Endothelial cell of umbilical vein (primary cell): ENCODE results near the gene KIAA1755. TPM values are rescaled to one million over a fixed set of nuclear protein-coding genes. Genes with fewer than 3 reads are reported as not detected.

Experiments used
- BruUV-seq: library from RNA; stranded (reverse); fragments of 400-500 nt; replicated peaks from 2 replicates; lab custom pipeline; 2021; lab: Mats Ljungman, UMichigan
- CTCF ChIA-PET: fragments of 300-600, 350-600 bp; sonication (Branson Sonifier 250); formaldehyde crosslinking; loops from one replicate; lab custom pipeline; 2021; ENCODE audit warnings: antibody characterized with exemption, inconsistent platforms; lab: Charles Lee
- POLR2A ChIA-PET: fragments of 300-600, 350-600 bp; sonication (Branson Sonifier 250); formaldehyde crosslinking; loops from one replicate; lab custom pipeline; 2021; ENCODE audit warnings: antibody characterized with exemption, inconsistent platforms; lab: Charles Lee
- DNase-seq: peaks from one replicate; pipeline ENCODE4 v3.0.0-alpha.2; 2011; ENCODE audit warnings: low read depth, low spot score
- FAIRE-seq: peaks from 2 replicates; lab custom pipeline; 2011; peaks lifted over from hg19 to GRCh38; lab: Jason Lieb, UNC
- H2AFZ ChIP-seq: 2 replicates; pipeline ENCODE4 v1.6.0; 2012; ENCODE audit warnings: low read depth, low read length, control low read depth, inconsistent platforms
- H3K27ac ChIP-seq: 2 replicates; pipeline ENCODE4 v1.5.1; 2011; ENCODE audit warnings: low read depth, mild to moderate bottlenecking, control low read depth, low read length, moderate library complexity; ENCODE audit not compliant: insufficient read depth
- H3K27me3 ChIP-seq, 2 experiments: 2 replicates each; pipeline versions ENCODE4 v1.6.0 to v1.6.1; 2011; ENCODE audit warnings: low read length in 2 of 2, mixed read lengths in 1 of 2; ENCODE audit not compliant: control insufficient read depth in 2 of 2, insufficient read depth in 2 of 2
- H3K36me3 ChIP-seq, 2 experiments: 2 replicates in 1 of 2; 3 replicates in 1 of 2; pipeline ENCODE4 v1.5.1; 2011; ENCODE audit warnings: low read length in 2 of 2, mild to moderate bottlenecking in 1 of 2, moderate library complexity in 1 of 2; ENCODE audit not compliant: control insufficient read depth in 2 of 2, insufficient read depth in 2 of 2; ENCODE audit errors: extremely low read depth in 1 of 2
- H3K4me1 ChIP-seq: 3 replicates; pipeline ENCODE4 v1.5.1; 2011; ENCODE audit warnings: mild to moderate bottlenecking, low read length; ENCODE audit not compliant: control insufficient read depth, insufficient read depth; ENCODE audit errors: extremely low read depth
- H3K4me2 ChIP-seq: 2 replicates; pipeline ENCODE4 v1.6.1; 2011; ENCODE audit warnings: low read length, control low read depth, mixed read lengths; ENCODE audit not compliant: insufficient read depth
- H3K4me3 ChIP-seq, 3 experiments: fragments of 200-600 bp in 1 of 3; sonication (generic), shearing (Covaris generic) in 1 of 3; replicated peaks in 1 of 3; 2 replicates each; pipeline ENCODE4 v1.5.1; 2011 to 2016; ENCODE audit warnings: control low read depth in 3 of 3, low read length in 3 of 3, mild to moderate bottlenecking in 2 of 3, inconsistent platforms in 1 of 3, low read depth in 1 of 3, moderate library complexity in 1 of 3; ENCODE audit not compliant: insufficient read depth in 1 of 3
- H3K79me2 ChIP-seq: 2 replicates; pipeline ENCODE4 v1.6.0; 2012; ENCODE audit warnings: low read length, inconsistent platforms; ENCODE audit not compliant: control insufficient read depth, insufficient read depth
- H3K9ac ChIP-seq: replicated peaks from 2 replicates; pipeline ENCODE3; 2011; ENCODE audit warnings: low read length, control low read depth; ENCODE audit not compliant: insufficient read depth; ENCODE audit errors: extremely low read depth
- H3K9me1 ChIP-seq: replicated peaks from 3 replicates; pipeline ENCODE4 v1.6.0; 2011; ENCODE audit warnings: mild to moderate bottlenecking, low read length; ENCODE audit not compliant: control insufficient read depth, insufficient read depth; ENCODE audit errors: extremely low read depth
- H3K9me3 ChIP-seq: replicated peaks from 2 replicates; pipeline ENCODE4 v1.5.1; 2012; ENCODE audit warnings: low read length, inconsistent platforms; ENCODE audit not compliant: control insufficient read depth, insufficient read depth
- H4K20me1 ChIP-seq: replicated peaks from 2 replicates; pipeline ENCODE3; 2011; ENCODE audit warnings: mild to moderate bottlenecking, low read length; ENCODE audit not compliant: control insufficient read depth, insufficient read depth; ENCODE audit errors: extremely low read depth
- CTCF ChIP-seq, 2 donors: IDR thresholded peaks; 1 replicate in 1 of 2; 2 replicates in 1 of 2; pipeline ENCODE4 v1.5.1; 2011; ENCODE audit warnings: low read length in 2 of 2, mild to moderate bottlenecking in 2 of 2, moderate library complexity in 2 of 2, control low read depth in 1 of 2, inconsistent platforms in 1 of 2, low read depth in 1 of 2; ENCODE audit not compliant: insufficient read depth in 1 of 2; ENCODE audit errors: extremely low read depth in 1 of 2
- EZH2 ChIP-seq: IDR thresholded peaks from 2 replicates; pipeline ENCODE4 v1.6.1; 2012; ENCODE audit warnings: borderline replicate concordance, low read depth, mild to moderate bottlenecking, moderate library complexity, low read length, inconsistent platforms; ENCODE audit not compliant: severe bottlenecking
- FOS ChIP-seq: IDR thresholded peaks from 2 replicates; pipeline ENCODE4 v1.6.1; 2011; ENCODE audit warnings: mild to moderate bottlenecking, low read length, moderate library complexity, borderline replicate concordance; ENCODE audit not compliant: insufficient read depth
- GATA2 ChIP-seq: IDR thresholded peaks from 2 replicates; pipeline ENCODE4 v1.7.0; 2011; ENCODE audit warnings: low read depth, mild to moderate bottlenecking, moderate library complexity, mixed read lengths, low read length; ENCODE audit not compliant: insufficient read length, insufficient read depth
- JUN ChIP-seq: IDR thresholded peaks from 2 replicates; pipeline ENCODE4 v1.6.1; 2011; ENCODE audit warnings: borderline replicate concordance, low read depth; ENCODE audit not compliant: insufficient read length, insufficient read depth
- MYC ChIP-seq: IDR thresholded peaks from one replicate; pipeline ENCODE4 v1.6.1; 2011; ENCODE audit warnings: mild to moderate bottlenecking, low read depth, low read length
- POLR2A ChIP-seq: IDR thresholded peaks from 2 replicates; pipeline ENCODE4 v1.6.1; 2012; ENCODE audit warnings: low read depth, mild to moderate bottlenecking, control low read depth, low read length
- POLR2AphosphoS5 ChIP-seq: IDR thresholded peaks from 2 replicates; pipeline ENCODE4 v1.6.1; 2012; ENCODE audit warnings: low read depth, mild to moderate bottlenecking, control low read depth, low read length, moderate library complexity; ENCODE audit not compliant: insufficient read depth
- dilution Hi-C: fragments of 300-500 bp; cut with MboI; formaldehyde crosslinking; loops from one replicate; pipeline ENCODE4 v1.15.0; 2019; ENCODE audit warnings: low sequenced_read_pairs; ENCODE audit not compliant: extremely low pct_ligation_motif_present
- intact Hi-C: fragments of 100-400 bp; cut with micrococcal nuclease; formaldehyde crosslinking; loops from one replicate; pipeline ENCODE4 v1.10.0; 2022
- polyA plus RNA-seq, 4 experiments: library from polyadenylated mRNA; depleted of rRNA in 3 of 4; stranded (reverse) in 3 of 4; unstranded in 1 of 4; fragments of >200 nt; gene quantifications; 2 replicates each; pipeline versions ENCODE4 v1.2.1 to v1.2.3, GENCODE V29; 2011 to 2012; ENCODE audit warnings: missing spikeins in 1 of 4
- total RNA-seq: library from RNA; stranded (reverse); gene quantifications from 2 replicates; pipeline ENCODE4 v1.2.3, GENCODE V29; 2021
- TF ChIP-seq, protein P1 (sequence below): IDR thresholded peaks from 2 replicates; pipeline ENCODE4 v1.6.1; 2011; ENCODE audit not compliant: insufficient read depth, insufficient read length

Gene KIAA1755
- total and polyA plus RNA-seq, 2 donors (not counting 3 experiments of a cell fraction or from before 2014, with no cell fraction given) = 0.36 to 0.51 TPM

DNA sequence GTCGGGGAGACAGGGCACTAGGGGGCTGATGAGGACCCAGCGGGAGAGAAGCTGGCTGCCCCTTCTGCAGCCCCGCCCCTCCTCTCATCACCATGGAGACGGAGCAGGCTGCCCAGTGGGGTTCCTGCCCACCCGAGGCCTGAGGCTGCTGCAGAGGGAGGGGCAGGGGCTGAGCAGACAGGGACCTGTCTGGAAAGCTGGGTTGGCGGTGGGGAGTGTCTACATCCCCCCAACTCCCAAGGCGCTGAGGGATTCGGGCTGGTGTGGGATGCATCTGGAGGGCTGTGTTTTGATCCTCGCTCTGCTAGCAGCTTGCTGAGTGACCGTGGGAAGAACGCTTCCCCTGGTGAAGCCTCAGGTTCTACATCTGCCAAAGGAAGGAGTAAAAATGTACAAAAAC is 42.3 kb upstream of the KIAA1755 start:
- Histone ChIP-seq H3K79me2 (no peaks in the 10 kb centered on the region), H2AFZ (no peak overlapping the region), H3K9ac (no peak overlapping the region), H3K4me2 (no peak overlapping the region), H3K4me3 (no peak overlapping the region), H3K4me1 (no peaks in the 10 kb centered on the region), H3K27me3 (peaks cover 2% of the 10 kb centered on the region in 2 experiments), H3K9me3 (no peaks in the 10 kb centered on the region), H3K36me3 (no peaks in the 10 kb centered on the region), H4K20me1 (no peaks in the 10 kb centered on the region), H3K9me1 (no peaks in the 10 kb centered on the region), H3K27ac (no peak overlapping the region)
- TF ChIP-seq CTCF (IDR thresholded peaks at IDR 0.05; ENCODE audit: extremely low read depth in 1 of 2, insufficient read depth in 1 of 2, low read depth in 1 of 2, low read length in 2 of 2) (no peak), MYC (no peak), FOS (no peak), POLR2A (no peak), POLR2AphosphoS5 (no peak), EZH2 (no peak), GATA2 (no peak), JUN (no peak)
- TF ChIP-seq, protein P1, sequence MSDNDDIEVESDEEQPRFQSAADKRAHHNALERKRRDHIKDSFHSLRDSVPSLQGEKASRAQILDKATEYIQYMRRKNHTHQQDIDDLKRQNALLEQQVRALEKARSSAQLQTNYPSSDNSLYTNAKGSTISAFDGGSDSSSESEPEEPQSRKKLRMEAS = no peak
- DNase-seq = no peak
- BruUV-seq = no TSS peak
- no peak for FAIRE-seq
- intact Hi-C loops (no loop called here), dilution Hi-C loops (no loop called here)
- POLR2A ChIA-PET = no interaction called here
- CTCF ChIA-PET = interaction anchor here (1.0 to 9.2 kb wide), 5 partner anchors 19 to 106 kb away, joined by 3 to 204 read pairs (median 6); no protein-coding TSS in a partner anchor
